22Rv1 (cell line): ENCODE data around the gene MSI1.

Experiments used
- CTCF ChIP-seq: fragments of 450-650 bp; IDR thresholded peaks from 2 replicates; pipeline ENCODE4 v1.5.1; 2017; ENCODE audit warnings: mild to moderate bottlenecking
- ZFX ChIP-seq: fragments of 450-650 bp; IDR thresholded peaks from 2 replicates; pipeline ENCODE4 v1.6.1; 2017; ENCODE audit warnings: antibody characterized with exemption, borderline replicate concordance

- no peak for TF ChIP-seq CTCF
- TF ChIP-seq ZFX = no peak
Measured at GRCh38 chr12:120332523-120332922, 36.4 kb downstream of the MSI1 start.
